Peyer's patch (tissue), 4 donors: Measurements from ENCODE around the gene OSBP.

Experiments used
- POLR2A ChIP-seq, 2 donors: fragments of 450-650 bp; IDR thresholded peaks; one replicate each; pipeline ENCODE4 v1.5.1; 2017; ENCODE audit warnings: antibody characterized with exemption in 2 of 2, mild to moderate bottlenecking in 2 of 2, moderate library complexity in 2 of 2
- TF ChIP-seq, protein P1 (sequence below), 6 experiments: fragments of 450-650 bp in 4 of 6; fragments of 200-600 bp in 2 of 6; sonication (generic) in 1 of 6; IDR thresholded peaks; one replicate each; pipeline ENCODE4 v1.5.1; 2017 to 2019; ENCODE audit warnings: antibody characterized with exemption in 6 of 6, mild to moderate bottlenecking in 3 of 6, moderate library complexity in 1 of 6

DNA sequence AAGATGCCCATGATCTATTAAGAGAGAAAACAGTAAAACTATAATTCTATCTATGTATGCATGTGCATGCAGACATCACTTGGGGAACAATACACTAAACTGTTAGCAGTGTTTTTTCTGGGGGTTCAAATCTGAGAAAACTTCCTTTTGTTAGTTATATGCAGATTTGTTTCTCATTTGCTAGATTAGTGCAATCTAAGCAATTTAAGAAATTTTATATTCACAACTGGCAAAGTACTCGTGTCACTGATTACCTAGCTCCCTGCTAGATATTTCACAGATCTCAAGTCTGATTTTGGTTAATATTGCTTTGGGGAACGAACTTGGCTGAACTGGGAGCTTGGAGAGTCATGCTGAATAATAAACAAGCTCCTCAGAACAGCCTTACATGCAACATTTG lies 14.9 kb upstream of the OSBP start:
- TF ChIP-seq, protein P1, sequence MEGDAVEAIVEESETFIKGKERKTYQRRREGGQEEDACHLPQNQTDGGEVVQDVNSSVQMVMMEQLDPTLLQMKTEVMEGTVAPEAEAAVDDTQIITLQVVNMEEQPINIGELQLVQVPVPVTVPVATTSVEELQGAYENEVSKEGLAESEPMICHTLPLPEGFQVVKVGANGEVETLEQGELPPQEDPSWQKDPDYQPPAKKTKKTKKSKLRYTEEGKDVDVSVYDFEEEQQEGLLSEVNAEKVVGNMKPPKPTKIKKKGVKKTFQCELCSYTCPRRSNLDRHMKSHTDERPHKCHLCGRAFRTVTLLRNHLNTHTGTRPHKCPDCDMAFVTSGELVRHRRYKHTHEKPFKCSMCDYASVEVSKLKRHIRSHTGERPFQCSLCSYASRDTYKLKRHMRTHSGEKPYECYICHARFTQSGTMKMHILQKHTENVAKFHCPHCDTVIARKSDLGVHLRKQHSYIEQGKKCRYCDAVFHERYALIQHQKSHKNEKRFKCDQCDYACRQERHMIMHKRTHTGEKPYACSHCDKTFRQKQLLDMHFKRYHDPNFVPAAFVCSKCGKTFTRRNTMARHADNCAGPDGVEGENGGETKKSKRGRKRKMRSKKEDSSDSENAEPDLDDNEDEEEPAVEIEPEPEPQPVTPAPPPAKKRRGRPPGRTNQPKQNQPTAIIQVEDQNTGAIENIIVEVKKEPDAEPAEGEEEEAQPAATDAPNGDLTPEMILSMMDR (IDR thresholded peaks at IDR 0.05), result no peak
- TF ChIP-seq POLR2A (IDR thresholded peaks at IDR 0.05), result no peak
